NCI-H1930 (cell line): ENCODE measurements around the gene EXOG.
A peak's percentile ranks its signal among the peaks of the same experiment; 100 is the strongest.

ENCODE experiments used
- DNase-seq, 2 experiments: peaks; one replicate each; lab custom pipeline; 2025; lab: John Stamatoyannopoulos, UW

EXOG gene, protein sequence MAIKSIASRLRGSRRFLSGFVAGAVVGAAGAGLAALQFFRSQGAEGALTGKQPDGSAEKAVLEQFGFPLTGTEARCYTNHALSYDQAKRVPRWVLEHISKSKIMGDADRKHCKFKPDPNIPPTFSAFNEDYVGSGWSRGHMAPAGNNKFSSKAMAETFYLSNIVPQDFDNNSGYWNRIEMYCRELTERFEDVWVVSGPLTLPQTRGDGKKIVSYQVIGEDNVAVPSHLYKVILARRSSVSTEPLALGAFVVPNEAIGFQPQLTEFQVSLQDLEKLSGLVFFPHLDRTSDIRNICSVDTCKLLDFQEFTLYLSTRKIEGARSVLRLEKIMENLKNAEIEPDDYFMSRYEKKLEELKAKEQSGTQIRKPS

DNA sequence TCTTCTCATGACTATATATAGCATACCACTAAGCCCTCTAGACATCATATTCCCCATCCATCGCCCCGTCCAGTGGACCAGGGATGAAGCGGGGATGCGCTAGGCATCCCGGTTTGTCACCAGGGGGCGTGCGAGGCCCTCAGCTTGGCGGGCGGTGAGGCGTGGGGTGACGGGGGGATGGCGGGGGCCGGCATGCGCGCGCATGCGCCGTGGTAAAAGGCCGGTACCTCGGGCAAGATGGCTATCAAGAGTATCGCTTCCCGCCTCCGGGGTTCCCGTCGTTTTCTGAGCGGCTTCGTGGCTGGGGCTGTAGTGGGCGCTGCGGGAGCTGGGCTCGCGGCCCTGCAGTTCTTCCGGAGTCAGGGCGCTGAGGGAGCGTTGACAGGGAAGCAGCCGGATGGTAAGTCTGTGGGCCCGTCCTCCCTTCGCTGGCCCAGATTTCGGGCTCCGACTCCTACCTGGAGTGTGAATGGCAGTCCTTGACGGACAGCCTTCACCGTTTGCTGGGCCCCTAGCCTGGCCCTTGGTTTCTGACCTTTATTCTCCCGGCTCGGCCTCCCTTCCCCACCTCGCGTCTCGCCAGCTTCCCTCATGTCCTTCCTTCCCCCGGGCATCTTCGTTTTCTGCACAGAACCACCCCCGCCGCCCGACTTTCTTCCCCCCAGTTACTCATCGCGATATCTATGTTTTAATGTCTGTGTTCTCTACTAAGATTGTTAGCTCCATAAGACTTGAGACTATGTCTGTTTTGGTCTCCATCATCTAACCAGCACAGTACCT lies at the start of gene EXOG:
Gene EXOG, plus strand, starts transcription at position 210 of the 780 bp plus-strand sequence. Its CDS starts 28 bp downstream, at position 238.
- DNase-seq = peak; percentile 79 to 80

DNA sequence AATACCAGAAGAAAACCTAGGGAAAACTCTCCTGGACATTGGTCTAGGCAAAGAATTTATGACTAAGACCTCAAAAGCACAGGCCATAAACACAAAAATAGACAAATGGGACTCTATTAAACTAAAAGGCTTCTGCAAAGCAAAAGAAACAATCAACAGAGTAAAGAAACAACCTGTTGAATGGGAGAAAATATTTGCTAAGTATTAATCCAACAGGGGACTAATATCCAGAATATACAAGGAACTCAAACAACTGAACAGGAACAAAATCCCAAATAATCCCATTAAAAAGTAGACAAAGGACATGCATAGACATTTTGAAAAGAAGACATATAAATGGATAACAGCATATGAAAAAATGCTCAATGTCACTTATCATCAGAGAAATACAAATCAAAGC lies 49.3 kb upstream of the EXOG start:
- no peak for DNase-seq

DNA sequence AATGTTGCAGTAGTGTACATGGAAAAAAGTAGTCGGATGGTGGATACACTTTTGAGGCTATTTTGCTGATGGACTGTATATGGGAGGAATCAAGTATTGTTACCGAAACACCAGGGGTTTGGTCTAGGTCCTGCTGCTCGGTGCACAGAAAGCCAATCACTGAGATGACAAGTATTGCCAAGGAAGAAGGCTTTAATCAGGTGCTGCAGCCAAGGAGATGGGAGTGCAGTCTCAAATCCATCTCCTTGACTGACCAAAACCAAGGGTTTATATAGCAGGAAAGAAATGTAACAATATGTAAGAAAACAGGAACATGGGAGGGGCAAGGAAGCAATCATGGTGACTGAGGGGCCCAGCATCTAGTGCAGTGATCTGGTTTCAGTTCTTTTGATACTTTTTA lies 45.3 kb upstream of the EXOG start:
- no peak for DNase-seq

DNA sequence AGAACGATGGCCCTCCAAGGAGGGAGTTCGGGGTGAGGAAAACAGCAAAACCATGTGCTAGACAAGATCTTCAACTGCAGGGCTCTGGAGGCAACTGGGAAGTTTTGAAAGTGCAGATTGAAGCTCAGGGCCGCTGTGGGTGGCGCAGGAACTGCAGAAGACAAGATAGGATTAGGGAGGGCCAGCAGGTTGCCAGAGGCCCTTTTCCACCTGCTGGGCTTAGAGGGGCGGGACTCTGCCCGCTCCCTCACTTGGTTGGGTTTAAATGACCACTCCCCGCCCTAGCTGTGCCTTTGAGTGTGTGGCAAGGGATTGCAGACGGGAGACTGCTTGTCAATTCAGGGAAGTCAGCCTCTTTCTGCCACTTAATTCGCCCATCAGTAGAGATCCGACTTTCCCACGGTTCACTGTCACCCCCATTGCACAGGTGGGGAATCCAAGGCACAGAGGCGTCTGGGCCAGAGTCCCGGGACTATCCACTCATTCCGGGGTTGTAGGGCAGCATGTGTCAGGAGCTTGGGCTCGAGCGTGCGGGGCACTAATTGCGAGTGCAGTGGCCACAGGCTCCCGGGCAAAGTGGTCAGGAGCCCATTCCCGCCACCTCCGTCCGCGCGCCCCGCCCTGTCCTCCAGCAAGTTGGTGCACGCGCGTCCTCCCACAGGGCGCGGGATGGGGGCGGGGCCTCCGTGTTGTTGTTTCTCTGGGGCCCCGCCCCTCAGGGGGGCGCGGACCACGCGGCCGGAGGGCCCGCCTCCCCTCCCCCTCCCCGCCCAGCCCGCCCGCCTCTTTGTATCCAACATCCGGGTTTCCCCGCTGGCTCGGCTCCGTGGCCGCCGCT lies 42.8 kb upstream of the EXOG start, which contains the start of gene ACVR2B:
Gene ACVR2B, plus strand, starts transcription at position 816 of the 838 bp plus-strand sequence. CDS start 433 bp downstream, outside the sequence.
- DNase-seq = peak; percentile 64 to 70

DNA sequence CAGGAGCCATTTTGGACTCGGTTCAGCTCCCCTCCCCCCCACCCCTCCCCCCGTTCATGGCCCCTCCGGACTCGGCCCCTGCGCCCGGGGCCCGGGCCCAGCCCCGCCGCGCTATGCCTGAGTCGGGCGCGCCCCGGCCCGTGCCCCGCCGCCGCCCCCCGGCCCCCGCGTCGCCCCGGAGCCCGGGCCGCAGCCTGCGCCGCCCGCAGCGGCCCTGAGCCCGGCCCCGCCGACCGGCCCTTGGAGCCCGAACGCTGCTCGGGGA lies 42.3 kb upstream of the EXOG start:
- no peak for DNase-seq

DNA sequence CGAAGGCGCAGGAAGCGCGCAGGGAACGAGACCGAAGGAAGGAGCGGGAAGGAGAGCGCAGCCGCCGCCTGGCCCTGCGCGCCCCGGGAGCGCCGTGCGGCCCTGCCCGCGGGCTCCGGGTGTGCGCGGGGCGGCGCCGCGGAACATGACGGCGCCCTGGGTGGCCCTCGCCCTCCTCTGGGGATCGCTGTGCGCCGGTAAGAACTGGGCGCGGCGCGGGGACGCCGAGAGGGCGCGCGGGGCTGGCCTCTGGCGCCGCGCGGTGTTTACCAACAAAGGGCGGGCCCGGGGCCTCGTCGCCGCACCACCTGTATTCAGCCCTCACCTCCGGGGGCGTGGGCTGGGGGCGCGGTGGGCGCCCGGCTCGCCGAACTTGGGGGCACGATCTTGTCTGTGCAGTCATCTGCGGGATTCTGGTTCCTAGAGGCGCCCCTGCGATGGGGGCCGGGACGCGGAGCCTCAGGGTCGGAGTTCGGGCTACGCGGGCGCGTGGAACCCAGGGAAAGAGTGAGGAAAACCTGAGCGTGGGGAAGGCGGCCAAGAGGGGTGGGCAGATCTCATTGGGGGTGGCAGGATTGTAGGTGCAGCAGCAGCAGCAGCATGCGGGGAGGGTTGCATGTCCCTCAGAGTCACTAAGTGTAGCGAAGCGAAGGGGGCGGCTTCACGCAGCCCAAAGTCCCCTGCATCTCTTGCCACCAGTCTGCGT lies 41.8 kb upstream of the EXOG start:
- no peak for DNase-seq

DNA sequence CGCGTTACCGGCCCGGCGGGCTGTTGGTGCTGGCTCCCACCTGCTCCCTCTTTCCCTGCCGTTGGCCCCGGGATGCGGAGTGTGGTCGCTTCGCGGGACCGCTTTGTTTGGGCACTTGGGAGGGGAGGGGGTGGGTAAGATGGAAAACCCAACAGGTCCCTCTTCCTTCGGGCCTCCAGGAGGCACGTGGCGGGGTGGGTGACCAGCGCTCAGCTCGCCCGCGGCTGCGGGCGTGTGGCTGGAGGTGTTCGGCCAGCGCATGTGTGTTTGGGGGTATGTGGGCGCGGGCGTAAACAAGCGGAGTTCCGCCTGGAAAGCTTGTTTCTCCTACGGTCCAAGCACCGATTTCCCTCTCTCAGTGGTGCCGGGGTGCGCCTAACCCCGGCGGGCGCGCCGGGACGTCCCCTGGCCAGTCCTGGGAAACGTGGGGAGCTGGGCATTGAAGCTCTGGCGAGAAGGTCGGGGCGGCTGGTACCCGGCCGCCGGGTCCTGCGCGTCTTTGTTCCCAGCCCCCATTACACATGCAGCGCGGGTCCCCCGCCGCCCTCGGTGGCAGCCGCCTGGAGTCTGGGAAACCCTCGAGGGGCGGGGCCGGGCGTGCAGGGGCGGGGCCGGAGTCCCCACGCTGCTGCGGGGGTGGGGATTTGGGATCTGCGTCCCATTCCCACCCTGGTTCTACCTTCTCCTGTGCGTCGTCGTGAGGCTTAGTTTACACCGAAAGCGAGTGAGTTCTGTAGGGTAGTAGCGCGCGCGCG lies 41.1 kb upstream of the EXOG start:
- peak; percentile 24 to 31 for DNase-seq

DNA sequence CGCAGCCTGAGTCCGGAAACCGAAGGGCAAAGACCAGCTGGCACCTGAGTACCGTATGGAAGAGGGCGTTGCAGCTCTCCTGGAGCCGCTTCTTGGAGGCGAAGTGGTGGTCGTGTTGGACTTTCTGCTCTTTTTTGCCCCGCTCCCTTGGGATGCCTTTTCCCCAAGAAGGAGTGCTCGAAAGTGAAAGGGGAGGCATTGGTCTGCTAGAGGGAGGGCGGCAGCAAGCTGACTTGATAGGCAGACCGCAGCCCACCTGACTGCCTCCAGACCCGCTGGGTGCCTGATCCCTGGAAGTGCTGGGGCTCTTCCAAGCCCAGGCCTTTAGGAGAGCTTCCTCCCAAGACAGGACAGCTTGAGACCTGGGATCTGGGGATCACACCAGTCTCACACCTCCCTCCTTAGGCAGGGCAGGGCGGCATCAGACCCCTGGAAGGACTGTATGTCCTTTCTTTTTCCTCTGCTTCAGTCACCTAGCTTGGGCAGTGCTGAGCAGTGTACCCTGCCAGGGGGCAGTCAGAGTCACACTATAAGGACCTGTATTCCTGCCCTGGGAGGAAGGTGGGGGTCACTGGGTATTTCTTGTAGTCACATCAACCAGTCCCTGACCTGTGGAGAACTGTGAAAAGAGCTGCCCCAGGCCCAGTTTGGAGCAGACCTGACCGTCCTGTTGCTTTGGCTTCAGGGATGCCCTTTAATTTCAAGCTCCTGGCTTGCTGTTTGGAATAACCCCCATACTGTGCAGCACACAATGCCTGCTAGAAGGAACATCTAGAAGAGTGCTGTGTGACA lies 40.3 kb upstream of the EXOG start:
- no peak for DNase-seq

DNA sequence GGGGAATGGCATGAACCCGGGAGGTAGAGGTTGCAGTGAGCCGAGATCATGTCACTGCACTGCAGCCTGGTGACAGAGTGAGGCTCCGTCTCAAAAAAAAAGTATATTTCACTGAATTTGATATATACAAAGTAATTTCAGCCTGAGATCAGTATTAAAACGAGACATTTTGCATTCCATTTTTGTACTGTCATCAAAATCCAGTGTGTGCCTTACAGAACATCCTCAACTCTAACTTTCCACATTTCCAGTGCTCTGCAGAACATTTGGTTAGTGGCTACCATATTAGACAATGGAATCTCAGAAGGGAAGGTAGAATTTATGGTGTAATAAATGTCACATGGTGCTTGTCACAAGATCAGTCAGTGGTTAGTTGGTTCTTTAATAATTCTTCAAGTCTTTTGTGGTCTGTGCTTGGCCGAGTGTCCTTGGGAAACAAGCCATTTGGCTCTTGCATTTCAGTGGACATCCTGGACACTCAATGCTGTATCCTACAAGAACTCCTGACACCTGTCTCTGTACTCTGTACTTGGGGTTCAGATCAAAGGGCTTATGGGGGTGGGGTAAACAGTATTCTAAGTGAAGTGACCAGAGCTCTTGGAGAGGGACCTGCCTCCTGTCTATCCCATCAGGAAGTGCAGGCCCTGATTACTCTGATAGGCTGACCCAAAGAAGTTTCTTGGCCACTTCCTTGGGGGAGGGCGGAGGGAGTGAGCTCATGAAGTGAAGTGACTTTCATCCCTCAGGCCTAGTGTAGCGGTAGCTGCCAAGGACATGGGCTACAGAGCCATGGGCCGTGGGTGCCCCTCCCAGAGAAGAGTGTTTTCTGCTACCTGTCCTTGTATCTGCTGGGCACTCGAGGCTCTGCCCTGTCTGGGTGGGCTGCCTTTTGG lies 38.8 kb upstream of the EXOG start:
- DNase-seq = no peak

DNA sequence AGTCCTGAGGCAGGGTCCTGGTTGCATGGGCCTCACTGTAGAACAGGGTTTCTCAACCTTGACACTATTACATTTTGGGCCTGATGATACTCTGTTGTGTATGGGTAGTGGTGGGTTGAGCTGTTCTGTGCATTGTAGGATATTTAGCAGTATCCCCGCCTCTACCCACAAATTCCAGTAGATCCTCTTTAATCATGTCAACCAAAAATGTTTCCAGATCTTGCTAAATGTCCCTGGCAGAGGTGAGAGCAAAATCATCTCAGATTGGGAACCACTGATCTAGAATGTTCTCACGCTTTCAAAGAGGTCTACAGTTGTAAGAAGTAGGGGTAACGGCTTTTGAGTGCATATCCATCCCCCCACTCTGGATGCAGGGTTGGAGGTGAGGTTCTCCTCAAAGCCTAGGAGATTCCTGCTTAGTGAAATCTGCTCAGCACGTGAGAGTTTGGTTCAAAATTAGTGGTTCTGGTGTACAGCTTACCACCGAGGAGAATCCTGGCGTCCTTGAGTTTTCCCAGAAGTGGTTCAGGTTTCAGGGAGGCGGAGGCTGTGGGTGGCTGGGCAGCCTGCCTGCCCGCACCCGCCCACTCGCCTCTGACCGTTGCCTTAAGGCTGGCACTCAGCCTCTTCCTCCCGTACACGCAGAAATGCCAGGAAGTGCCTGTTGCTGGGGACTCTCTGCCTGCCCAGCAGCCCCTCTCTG lies 37.2 kb upstream of the EXOG start:
- no peak for DNase-seq

DNA sequence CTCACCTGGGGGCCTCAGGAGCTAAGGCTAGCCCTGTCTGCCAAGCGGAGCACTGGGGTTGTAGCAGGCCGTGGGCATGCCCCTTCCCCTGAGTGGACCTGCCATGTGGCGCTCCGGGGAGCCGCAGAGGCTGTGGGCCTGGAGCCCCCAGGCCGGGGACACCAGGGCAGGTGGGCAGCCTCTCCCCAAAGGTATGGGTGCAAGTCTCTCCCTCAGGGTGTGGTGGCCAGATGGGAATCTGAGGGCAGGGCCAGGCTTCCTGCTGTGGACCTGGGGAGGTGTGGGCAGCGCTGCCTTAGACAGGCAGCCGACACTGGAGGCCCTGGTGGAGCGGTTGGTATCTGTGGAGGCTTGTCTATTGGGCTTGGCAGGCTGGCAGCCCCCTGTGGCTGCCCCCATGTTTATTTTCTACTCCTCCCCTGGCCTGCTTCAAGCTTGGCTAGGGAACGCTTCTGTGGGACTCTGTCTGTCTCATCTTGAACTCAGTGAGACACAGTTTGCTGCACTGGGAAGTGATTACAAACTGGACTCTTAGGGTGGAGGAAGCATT lies 36.6 kb upstream of the EXOG start:
- DNase-seq = no peak

DNA sequence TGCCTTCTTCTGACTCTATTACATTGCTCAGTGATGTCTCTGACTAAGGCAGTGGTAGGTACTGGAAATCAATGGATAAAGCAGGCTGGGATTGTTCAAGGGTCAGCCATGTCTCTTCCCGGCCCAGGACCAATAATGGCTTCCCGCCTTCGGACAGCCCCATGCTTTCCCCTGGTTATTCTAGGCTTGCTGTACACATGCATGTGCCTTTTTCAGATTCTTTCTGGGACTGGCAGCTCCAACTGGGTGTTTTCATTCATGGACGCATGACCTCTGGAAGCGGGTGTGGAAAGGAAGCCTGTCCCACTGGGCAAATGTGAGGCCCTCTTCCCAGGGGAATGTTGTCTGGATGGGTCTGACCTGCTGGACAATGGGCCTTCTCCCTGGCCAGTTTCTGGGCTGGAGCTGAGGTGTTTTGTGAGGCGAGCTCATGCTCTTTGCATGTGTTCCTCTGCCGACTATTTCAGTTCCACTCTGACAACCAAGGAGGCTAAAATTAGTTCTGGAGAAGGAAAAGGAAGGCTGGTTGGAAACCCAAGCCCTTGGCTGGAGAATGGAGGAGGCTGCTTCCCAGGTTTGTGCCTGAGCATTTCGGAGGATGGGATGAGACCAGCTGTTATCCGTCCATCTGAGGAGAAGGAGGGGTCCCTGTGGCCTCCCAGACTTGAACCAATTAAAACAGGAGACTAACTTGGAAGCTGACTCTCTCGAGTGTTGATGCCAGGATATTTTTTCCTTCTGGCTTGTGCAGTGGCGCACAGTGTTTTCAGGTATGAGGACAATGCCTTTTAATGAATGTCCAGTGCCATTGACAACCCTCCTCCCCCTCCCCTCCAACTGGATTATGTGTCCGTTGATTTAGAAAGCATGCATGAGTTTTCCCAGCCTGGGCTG lies 35.5 kb upstream of the EXOG start:
- no peak for DNase-seq

DNA sequence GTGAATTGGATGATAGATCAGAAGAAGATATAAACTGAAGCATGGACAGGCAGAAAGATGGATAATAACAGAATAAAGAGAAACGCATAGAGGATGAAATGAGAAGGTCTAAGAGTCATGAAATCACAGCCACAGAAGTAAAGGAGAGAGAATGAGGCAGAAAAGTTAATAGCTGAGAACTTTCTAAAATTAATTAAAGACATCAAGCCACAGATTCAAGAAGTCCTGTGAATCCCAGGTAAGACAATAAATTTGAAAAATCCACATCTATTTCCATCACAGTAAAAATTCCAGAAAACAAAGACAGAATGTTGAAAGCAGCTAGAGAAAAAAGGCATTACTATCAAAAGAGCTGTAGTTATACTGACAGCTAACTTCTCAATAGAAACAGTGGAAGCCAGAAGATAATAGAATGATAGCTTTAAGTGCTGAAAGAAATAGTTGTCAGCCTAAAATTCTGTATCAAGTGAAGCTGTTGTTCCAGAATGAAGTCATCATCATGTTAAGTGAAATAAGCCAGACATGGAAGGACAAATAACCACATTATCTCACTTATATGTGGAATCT lies 30.5 kb upstream of the EXOG start:
- no peak for DNase-seq

DNA sequence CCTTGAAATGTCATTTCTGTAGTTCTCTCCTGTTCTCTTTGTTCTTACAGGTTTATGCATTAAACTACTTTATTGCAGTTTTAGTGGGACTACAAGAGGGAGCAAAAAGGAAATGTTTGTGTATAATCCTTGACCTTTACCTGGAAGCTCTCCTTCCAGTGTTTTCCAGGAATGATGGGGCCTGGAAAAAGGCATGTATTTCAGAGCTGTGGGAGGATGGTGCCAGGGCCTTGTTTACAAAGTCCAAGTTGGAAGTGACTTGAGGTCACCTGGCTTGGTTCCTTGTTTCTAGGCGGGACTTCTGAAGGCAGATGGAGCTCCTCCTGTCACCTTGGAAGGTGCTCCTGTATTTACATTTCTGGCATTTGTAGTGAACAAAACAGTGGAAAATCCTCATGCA lies 27.4 kb upstream of the EXOG start:
- DNase-seq = no peak

DNA sequence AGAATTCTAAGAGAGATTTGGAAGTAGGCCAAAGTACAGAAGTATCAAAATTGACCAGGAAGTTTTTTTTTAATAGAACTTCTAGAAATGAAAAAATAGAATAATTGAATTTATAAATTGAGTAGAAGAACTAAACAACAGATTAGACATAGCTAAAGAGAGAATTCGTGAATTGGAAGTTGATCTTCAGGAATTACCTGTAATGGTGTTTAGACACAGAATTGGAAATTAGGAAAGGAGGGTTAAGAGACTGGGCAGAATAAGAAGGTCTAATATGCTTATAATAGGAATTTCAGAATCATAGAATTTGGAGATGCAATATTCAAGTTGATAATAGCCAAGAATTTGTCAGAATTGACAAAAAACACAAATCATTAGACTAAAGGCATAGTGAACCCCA lies 26.3 kb upstream of the EXOG start:
- no peak for DNase-seq

DNA sequence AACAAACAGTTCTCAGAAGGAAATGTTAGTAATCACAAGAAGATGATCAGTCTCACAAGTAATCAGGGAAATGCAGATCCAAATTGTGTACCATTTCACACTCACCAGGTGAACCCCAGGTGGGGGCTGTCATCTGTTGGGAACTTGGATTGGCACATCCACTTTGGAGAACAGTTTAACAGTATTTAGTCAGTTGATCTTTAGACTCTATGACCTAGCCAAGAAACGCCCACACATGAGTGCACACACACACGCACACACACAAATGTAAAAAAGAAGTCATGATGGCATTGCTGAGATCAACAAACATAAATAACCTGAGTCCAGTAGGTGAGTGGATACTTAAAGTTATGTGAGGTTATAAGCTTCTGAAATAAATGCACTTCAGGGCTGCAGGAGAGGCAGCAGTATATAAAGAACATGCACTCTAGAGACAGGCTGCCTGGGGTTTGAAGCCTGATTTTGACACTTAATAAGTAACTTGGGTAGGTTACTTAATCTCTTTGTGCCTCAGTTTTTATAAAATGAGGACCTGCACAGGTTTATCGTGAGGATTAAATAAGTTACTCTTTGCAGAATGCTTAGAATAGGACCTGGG lies 24.8 kb upstream of the EXOG start:
- no peak for DNase-seq

DNA sequence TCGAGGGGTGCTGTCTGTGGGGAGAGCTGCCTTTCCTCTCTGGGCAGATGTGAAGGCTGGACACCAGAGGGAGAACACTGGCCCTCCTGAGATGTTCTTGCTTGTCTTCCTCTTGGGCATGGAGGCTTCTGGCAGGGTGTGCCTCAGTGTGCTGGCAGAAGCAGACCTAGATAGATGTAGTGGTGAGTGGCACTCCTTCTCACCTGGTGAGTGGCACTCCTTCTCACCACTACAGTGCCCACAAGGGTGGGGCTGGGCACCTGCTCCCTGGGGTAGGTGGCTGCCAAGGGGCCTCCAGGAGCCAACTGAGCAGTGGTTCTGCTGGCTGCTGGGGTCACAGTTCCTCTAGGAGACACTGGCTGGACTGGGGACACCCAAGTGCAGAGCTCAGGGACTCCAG lies 23.8 kb upstream of the EXOG start:
- DNase-seq = no peak
